ENCODE measurements around the gene PPARD.

PPARD gene

GRCh38 chr6:35342258-35343091, at the start of gene PPARD:
TSS of gene PPARD (plus strand) at chr6:35342558. CDS start at chr6:35411088, 68,530 bp downstream.
- peak within 1 kb of the TSS; percentile 78 for H3K27ac ChIP-seq
- DNase-seq (ENCODE audit: low spot score): peak; percentile 99
- TF ChIP-seq, protein P1, sequence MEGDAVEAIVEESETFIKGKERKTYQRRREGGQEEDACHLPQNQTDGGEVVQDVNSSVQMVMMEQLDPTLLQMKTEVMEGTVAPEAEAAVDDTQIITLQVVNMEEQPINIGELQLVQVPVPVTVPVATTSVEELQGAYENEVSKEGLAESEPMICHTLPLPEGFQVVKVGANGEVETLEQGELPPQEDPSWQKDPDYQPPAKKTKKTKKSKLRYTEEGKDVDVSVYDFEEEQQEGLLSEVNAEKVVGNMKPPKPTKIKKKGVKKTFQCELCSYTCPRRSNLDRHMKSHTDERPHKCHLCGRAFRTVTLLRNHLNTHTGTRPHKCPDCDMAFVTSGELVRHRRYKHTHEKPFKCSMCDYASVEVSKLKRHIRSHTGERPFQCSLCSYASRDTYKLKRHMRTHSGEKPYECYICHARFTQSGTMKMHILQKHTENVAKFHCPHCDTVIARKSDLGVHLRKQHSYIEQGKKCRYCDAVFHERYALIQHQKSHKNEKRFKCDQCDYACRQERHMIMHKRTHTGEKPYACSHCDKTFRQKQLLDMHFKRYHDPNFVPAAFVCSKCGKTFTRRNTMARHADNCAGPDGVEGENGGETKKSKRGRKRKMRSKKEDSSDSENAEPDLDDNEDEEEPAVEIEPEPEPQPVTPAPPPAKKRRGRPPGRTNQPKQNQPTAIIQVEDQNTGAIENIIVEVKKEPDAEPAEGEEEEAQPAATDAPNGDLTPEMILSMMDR (conservative IDR thresholded peaks at IDR 0.05; ENCODE audit: low read depth): peak; percentile 97

DNA sequence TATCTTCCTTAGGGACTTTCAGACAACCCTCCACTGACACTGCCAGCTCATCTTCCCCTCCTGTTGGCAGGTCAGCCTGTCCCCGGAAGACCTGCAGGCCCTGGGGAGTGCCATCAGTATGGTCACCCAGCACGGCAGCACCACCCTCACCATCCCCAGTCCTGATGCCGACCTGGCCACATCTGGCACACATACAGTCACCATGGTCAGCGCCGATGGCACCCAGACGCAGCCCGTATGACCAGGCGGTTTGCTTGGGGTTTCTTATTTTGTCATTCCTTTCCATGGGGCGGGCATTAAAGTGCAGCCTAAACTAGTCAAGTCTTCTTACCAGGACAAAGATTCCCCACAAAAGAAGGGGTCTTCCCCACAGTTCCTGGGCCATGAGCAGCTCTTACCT, 48.7 kb upstream of the PPARD start:
- no peak overlapping the region for H3K27ac ChIP-seq
- TF ChIP-seq, protein P1 (conservative IDR thresholded peaks at IDR 0.05; ENCODE audit: low read depth): no peak
- DNase-seq (ENCODE audit: low spot score): no peak
- POLR2A ChIA-PET (ENCODE audit: low non-redundant PET): no interaction called here
- CTCF ChIA-PET: interaction anchor here (0.6 to 0.8 kb wide), 3 partner anchors 12 to 70 kb away, joined by 3 read pairs; no protein-coding TSS in a partner anchor

More at GRCh38 chr6:35342258-35343091, at the start of gene PPARD:
- CTCF ChIA-PET: interaction anchor here (0.6 to 3.4 kb wide), 25 partner anchors 10 to 1114 kb away, joined by 3 to 41 read pairs (median 4); partner anchors contain the start of genes DEF6, FANCE and ZNF76
- POLR2A ChIA-PET (ENCODE audit: low non-redundant PET): interaction anchor here (0.7 to 1.0 kb wide), 3 partner anchors 9 to 81 kb away, joined by 6 to 15 read pairs (median 6); no protein-coding TSS in a partner anchor

DNA sequence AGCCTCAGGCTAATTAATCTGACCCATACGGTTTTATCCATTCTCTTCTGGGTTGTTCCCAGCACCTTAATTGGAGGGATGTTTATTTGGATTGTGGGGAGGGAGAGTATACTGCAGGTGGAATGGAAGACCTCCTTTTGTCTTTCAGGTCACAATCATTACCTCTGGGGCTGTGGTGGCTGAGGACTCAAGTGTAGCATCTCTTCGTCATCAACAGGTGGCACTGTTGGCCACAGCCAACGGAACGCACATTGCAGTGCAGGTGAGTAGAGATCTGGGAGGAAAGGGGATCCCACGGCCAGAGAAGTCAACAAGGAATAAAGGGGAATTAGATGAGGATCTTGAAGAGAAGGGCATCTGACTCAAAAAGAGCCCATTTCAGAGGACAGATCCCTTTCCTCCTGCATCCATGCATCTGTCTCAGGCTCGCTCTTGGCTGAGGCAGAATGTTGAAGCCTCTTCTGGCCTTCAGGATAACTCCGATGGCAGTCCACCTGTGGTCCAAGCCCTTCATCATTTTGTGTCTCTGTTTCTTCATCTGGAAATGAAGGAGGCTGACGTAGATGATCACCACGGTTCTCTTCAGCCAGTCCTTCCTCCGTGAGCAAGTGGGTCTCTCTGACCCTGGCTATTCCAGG, 47.9 kb upstream of the PPARD start:
- peak; percentile 44 for DNase-seq (ENCODE audit: low spot score)
- H3K27ac ChIP-seq: peak overlapping the region; percentile 93; the same call in 1 of the 2 replicates
- TF ChIP-seq, protein P1 (conservative IDR thresholded peaks at IDR 0.05; ENCODE audit: low read depth): peak; percentile 67
- POLR2A ChIA-PET (ENCODE audit: low non-redundant PET): no interaction called here
- CTCF ChIA-PET: interaction anchor here (0.6 to 0.8 kb wide), 2 partner anchors 13 to 33 kb away, joined by 3 read pairs; no protein-coding TSS in a partner anchor

GRCh38 chr6:35295036-35295435, 47.3 kb upstream of the PPARD start:
- peak overlapping the region; percentile 93 for H3K27ac ChIP-seq
- POLR2A ChIA-PET (ENCODE audit: low non-redundant PET): no interaction called here
- CTCF ChIA-PET: interaction anchor here (0.6 to 2.5 kb wide), 2 partner anchors 47 to 295 kb away, joined by 3 to 16 read pairs; partner anchors contain the start of gene PPARD
- TF ChIP-seq, protein P1 (conservative IDR thresholded peaks at IDR 0.05; ENCODE audit: low read depth): no peak
- no peak for DNase-seq (ENCODE audit: low spot score)

DNA sequence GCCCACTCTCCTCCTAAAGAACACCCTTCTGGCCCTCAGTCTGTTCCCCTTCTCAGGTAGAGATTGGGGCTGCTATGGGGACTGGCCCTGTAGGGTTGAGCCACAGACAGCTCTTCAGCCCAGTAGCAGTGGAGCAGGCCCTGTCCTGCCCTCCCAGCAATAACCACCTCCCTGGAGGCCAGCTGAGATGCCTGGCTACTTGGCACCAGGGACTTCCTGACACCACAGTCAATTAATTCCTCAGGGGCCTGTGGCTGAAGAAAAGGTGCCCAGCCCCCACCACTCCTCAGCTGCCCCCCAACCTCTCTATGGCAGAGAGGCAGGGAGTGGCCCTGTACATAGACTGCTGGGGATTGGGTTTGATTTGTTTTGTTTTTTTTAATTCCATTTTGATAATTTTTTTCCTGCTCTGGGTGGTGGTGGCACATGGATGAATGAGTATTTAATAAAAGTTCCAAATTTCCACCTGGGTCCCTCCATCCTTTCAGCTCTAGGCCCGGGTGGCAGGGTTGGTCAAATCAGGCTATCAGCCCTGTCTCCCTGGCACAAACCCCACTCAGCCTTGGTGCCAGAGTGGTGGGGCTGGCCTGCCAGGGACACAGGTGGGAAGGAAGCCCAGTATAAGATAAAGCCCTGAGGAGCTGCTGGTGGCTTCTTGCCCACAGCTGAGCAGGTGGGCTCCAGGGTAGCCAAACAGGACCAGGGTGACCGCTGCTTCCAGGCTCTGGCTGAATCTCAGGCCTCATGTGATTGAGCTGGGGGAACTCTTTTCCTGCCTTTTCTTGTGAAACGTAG, 46.6 kb upstream of the PPARD start:
- POLR2A ChIA-PET (ENCODE audit: low non-redundant PET): interaction anchor here (0.7 kb wide), 1 partner anchor 72 kb away, joined by 3 read pairs; no protein-coding TSS in a partner anchor
- TF ChIP-seq, protein P1 (conservative IDR thresholded peaks at IDR 0.05; ENCODE audit: low read depth): no peak
- peak overlapping the region; percentile 93 for H3K27ac ChIP-seq
- CTCF ChIA-PET: interaction anchor here (0.6 to 3.3 kb wide), 8 partner anchors 47 to 442 kb away, joined by 3 to 18 read pairs (median 3); partner anchors contain the start of genes FANCE and PPARD
- DNase-seq (ENCODE audit: low spot score): no peak
